B cell (primary cell): Measurements from ENCODE around the gene UBE2J1. TPM values are rescaled to one million over a fixed set of nuclear protein-coding genes. Genes with fewer than 3 reads are reported as not detected.

Experiments
- ATAC-seq: fragments of 200-7000 bp; cut with Tn5 transposase; one replicate; pipeline ENCODE4 v1.10.0; 2021; ENCODE audit warnings: low read depth, mild to moderate bottlenecking, moderate number of reproducible peaks, moderate library complexity
- CTCF ChIA-PET: fragments of 350-600 bp; sonication (Branson Sonifier 250); formaldehyde crosslinking; loops from one replicate; lab custom pipeline; 2021; ENCODE audit warnings: antibody characterized with exemption, inconsistent platforms; lab: Charles Lee
- POLR2A ChIA-PET: fragments of 350-600 bp; sonication (Branson Sonifier 250); formaldehyde crosslinking; loops from one replicate; lab custom pipeline; 2021; ENCODE audit warnings: antibody characterized with exemption; lab: Charles Lee
- DNase-seq: peaks from one replicate; pipeline ENCODE4 v3.0.0; 2013
- H2AFZ ChIP-seq: 2 replicates; pipeline ENCODE4 v1.6.1; 2012; ENCODE audit warnings: mild to moderate bottlenecking, low read depth, low read length; ENCODE audit not compliant: insufficient read depth, poor library complexity, severe bottlenecking
- H3K27ac ChIP-seq, 2 donors: 1 replicate in 1 of 2; 2 replicates in 1 of 2; pipeline ENCODE4 v1.5.1; 2012 to 2013; ENCODE audit warnings: low read length in 2 of 2, mild to moderate bottlenecking in 2 of 2, moderate library complexity in 1 of 2
- H3K27me3 ChIP-seq, 4 experiments: fragments of 200-600 bp in 1 of 4; sonication (generic) in 1 of 4; replicated peaks in 1 of 4; 1 replicate in 2 of 4; 2 replicates in 2 of 4; pipeline versions ENCODE4 v1.6.1 to v1.7.0; 2013 to 2016; ENCODE audit warnings: low read length in 3 of 4, mild to moderate bottlenecking in 2 of 4, mixed read lengths in 1 of 4, moderate library complexity in 1 of 4; ENCODE audit not compliant: insufficient read depth in 4 of 4, control insufficient read depth in 3 of 4; ENCODE audit errors: control extremely low read depth in 1 of 4
- H3K36me3 ChIP-seq, 2 experiments: replicated peaks in 1 of 2; 1 replicate in 1 of 2; 2 replicates in 1 of 2; pipeline versions ENCODE4 v1.6.1 to v1.7.1; 2013; ENCODE audit warnings: low read length in 1 of 2; ENCODE audit not compliant: insufficient read depth in 2 of 2, control insufficient read depth in 1 of 2; ENCODE audit errors: control extremely low read depth in 1 of 2, extremely low read depth in 1 of 2
- H3K4me1 ChIP-seq, 2 donors: fragments of 200-600 bp in 1 of 2; sonication (generic) in 1 of 2; 1 replicate in 1 of 2; 2 replicates in 1 of 2; pipeline versions ENCODE4 v1.5.1 to v1.6.1; 2013 to 2017; ENCODE audit warnings: low read length in 2 of 2; ENCODE audit not compliant: control insufficient read depth in 2 of 2, insufficient read depth in 2 of 2
- H3K4me2 ChIP-seq: replicated peaks from 2 replicates; pipeline ENCODE3; 2012; ENCODE audit warnings: mild to moderate bottlenecking, low read depth, low read length; ENCODE audit not compliant: poor library complexity, severe bottlenecking
- H3K4me3 ChIP-seq, 5 experiments: fragments of 200-600 bp in 1 of 5; sonication (generic) in 1 of 5; 1 replicate in 3 of 5; 2 replicates in 2 of 5; pipeline versions ENCODE4 v1.5.1 to v1.7.0; 2011 to 2016; ENCODE audit warnings: low read length in 4 of 5, mild to moderate bottlenecking in 4 of 5, low read depth in 2 of 5, control low read depth in 1 of 5, moderate library complexity in 1 of 5; ENCODE audit not compliant: insufficient read depth in 1 of 5; ENCODE audit errors: control extremely low read depth in 1 of 5, extremely low read depth in 1 of 5
- H3K79me2 ChIP-seq: fragments of 200-600 bp; sonication (generic); one replicate; pipeline ENCODE4 v1.6.0; 2016; ENCODE audit warnings: low read length; ENCODE audit not compliant: control insufficient read depth, insufficient read depth
- H3K9ac ChIP-seq: fragments of 200-600 bp; sonication (generic); 2 replicates; pipeline ENCODE4 v1.6.1; 2017; ENCODE audit warnings: mild to moderate bottlenecking, low read length, moderate library complexity
- H3K9me3 ChIP-seq, 3 donors: one replicate each; pipeline versions ENCODE4 v1.6.1 to v1.7.1; 2013; ENCODE audit warnings: low read length in 2 of 3; ENCODE audit not compliant: control insufficient read depth in 2 of 3, insufficient read depth in 1 of 3; ENCODE audit errors: control extremely low read depth in 1 of 3
- H4K20me1 ChIP-seq: 2 replicates; pipeline ENCODE4 v1.6.0; 2012; ENCODE audit warnings: mild to moderate bottlenecking, low read length; ENCODE audit not compliant: insufficient read depth, control insufficient read depth, poor library complexity, severe bottlenecking
- H3K27ac Mint-ChIP-seq: one replicate; pipeline ENCODE4 v1.8.0; 2021; ENCODE audit warnings: mixed read lengths
- H3K27me3 Mint-ChIP-seq: one replicate; pipeline ENCODE4 v1.8.0; 2021; ENCODE audit warnings: mixed read lengths
- H3K4me1 Mint-ChIP-seq: one replicate; pipeline ENCODE4 v1.8.0; 2021; ENCODE audit warnings: mixed read lengths
- H3K4me3 Mint-ChIP-seq: one replicate; pipeline ENCODE4 v1.8.0; 2021; ENCODE audit warnings: mixed read lengths
- H3K9me3 Mint-ChIP-seq: one replicate; pipeline ENCODE4 v1.8.0; 2022; ENCODE audit warnings: mixed read lengths; ENCODE audit not compliant: insufficient read depth
- CTCF ChIP-seq: fragments of 200-600 bp; IDR thresholded peaks from one replicate; pipeline ENCODE4 v1.8.0; 2022; ENCODE audit warnings: antibody characterized with exemption, mild to moderate bottlenecking
- EZH2 ChIP-seq: IDR thresholded peaks from 2 replicates; pipeline ENCODE4 v1.6.1; 2012; ENCODE audit warnings: borderline replicate concordance, low read depth, mild to moderate bottlenecking, moderate library complexity, low read length; ENCODE audit not compliant: insufficient read depth, poor library complexity, severe bottlenecking
- WGBS: methylation state at CpG from one replicate; pipeline ENCODE4 v1.1.5; 2013; ENCODE audit warnings: missing lambda C conversion rate; ENCODE audit not compliant: insufficient coverage; 5-methylcytosine and 5-hydroxymethylcytosine counted together
- intact Hi-C: fragments of 100-400 bp; cut with micrococcal nuclease; formaldehyde crosslinking; loops from one replicate; pipeline ENCODE4 v1.10.0; 2022
- polyA plus RNA-seq: library from polyadenylated mRNA; depleted of rRNA; stranded (reverse); fragments of >200 nt; gene quantifications from 2 replicates; pipeline ENCODE4 v1.2.3, GENCODE V29; 2012
- total RNA-seq, 2 donors: library from RNA; stranded (reverse); fragments of 120-200 nt in 1 of 2; gene quantifications; 1 replicate in 1 of 2; 2 replicates in 1 of 2; pipeline versions ENCODE4 v1.2.3 to v1.2.4, GENCODE V29; 2013 to 2022

UBE2J1 gene
- total and polyA plus RNA-seq, 2 donors (not counting 1 experiment from before 2014, with no cell fraction given) = 31.1 to 55.6 TPM

- H3K4me2 ChIP-seq = peak overlapping the region; percentile 74
- peaks cover 70 to 73% of the 10 kb centered on the region in 2 donors for H3K4me1 ChIP-seq
- peak overlapping the region; percentile 83 to 94 for H3K27ac ChIP-seq
- no CpG with 5 or more reads among the region's 2 CpGs for WGBS
- no peaks in the 10 kb centered on the region for H3K27me3 ChIP-seq
- peak overlapping the region; percentile 79 for H3K9ac ChIP-seq
- POLR2A ChIA-PET = interaction anchor here (0.7 to 2.7 kb wide), 3 partner anchors 22 to 390 kb away, joined by 3 to 12 read pairs (median 4); partner anchors contain the start of genes PNRC1 and RNGTT
- Mint-ChIP-seq H3K9me3 (no peaks in the 10 kb centered on the region), H3K27ac (peak overlapping the region; percentile 95), H3K4me1 (peaks cover 77% of the 10 kb centered on the region), H3K27me3 (no peaks in the 10 kb centered on the region), H3K4me3 (peak overlapping the region; percentile 93)
- peak overlapping the region; percentile 41 for H2AFZ ChIP-seq
- H3K36me3 ChIP-seq = peaks cover 0 to 4% of the 10 kb centered on the region in 2 experiments
- peak overlapping the region; percentile 18 to 91 (median 77) for H3K4me3 ChIP-seq
- ATAC-seq (no peak), DNase-seq (peak; percentile 40)
- CTCF ChIA-PET = interaction anchor here (1.0 to 11.4 kb wide), 4 partner anchors 12 to 371 kb away, joined by 3 to 141 read pairs (median 48); no protein-coding TSS in a partner anchor
- peaks cover 0 to 3% (median 0%) of the 10 kb centered on the region in 3 donors for H3K9me3 ChIP-seq
- H4K20me1 ChIP-seq = peaks cover 15% of the 10 kb centered on the region
- intact Hi-C loops = loop anchor here (5.0 to 10.0 kb wide), 7 partner anchors 58 to 1879 kb away; partner anchors contain the start of genes AKIRIN2, MAP3K7, RRAGD and SLC35A1
- TF ChIP-seq EZH2 (no peak), CTCF (no peak)
- peaks cover 64% of the 10 kb centered on the region for H3K79me2 ChIP-seq
Observed at GRCh38 chr6:89353702-89354392, 1.3 kb upstream of the UBE2J1 start.
